Measurements from ENCODE around the gene IER3IP1.

DNA sequence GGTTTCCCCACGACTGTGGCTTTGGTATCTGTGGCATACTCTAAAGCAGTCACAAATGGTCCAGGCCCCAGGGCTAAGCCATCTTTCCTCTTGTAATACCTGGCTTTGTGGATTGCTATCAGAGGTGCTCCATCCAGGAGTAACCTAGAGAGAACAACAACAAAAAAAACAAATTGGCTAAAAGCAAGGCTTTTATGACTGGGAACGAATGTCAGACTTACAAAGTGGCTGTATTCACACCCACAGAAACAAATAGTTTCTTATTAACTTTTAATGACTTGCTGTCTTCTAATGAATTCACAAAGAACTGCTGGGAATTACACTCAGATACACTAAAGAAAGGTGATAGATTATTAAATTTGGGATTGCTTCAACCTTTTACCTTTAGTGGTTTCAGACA is 61.0 kb downstream of the IER3IP1 start:
- TF ChIP-seq, protein P1, sequence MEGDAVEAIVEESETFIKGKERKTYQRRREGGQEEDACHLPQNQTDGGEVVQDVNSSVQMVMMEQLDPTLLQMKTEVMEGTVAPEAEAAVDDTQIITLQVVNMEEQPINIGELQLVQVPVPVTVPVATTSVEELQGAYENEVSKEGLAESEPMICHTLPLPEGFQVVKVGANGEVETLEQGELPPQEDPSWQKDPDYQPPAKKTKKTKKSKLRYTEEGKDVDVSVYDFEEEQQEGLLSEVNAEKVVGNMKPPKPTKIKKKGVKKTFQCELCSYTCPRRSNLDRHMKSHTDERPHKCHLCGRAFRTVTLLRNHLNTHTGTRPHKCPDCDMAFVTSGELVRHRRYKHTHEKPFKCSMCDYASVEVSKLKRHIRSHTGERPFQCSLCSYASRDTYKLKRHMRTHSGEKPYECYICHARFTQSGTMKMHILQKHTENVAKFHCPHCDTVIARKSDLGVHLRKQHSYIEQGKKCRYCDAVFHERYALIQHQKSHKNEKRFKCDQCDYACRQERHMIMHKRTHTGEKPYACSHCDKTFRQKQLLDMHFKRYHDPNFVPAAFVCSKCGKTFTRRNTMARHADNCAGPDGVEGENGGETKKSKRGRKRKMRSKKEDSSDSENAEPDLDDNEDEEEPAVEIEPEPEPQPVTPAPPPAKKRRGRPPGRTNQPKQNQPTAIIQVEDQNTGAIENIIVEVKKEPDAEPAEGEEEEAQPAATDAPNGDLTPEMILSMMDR (IDR thresholded peaks at IDR 0.05; ENCODE audit: insufficient read depth, low read depth, low read length) = no peak
- TF ChIP-seq EZH2 (IDR thresholded peaks at IDR 0.05; ENCODE audit: insufficient read depth, low read length) = no peak

Measured in astrocyte (in vitro differentiated cells and primary cell).